Left lung (tissue), 10 donors: ENCODE results near the gene FOCAD. TPM values are rescaled to one million over a fixed set of nuclear protein-coding genes. Genes with fewer than 3 reads are reported as not detected.

Experiments used
- ATAC-seq: fragments of 200-7000 bp; cut with Tn5 transposase; one replicate; pipeline ENCODE4 v1.9.1; 2020; ENCODE audit warnings: moderate library complexity
- DNase-seq, 4 donors: peaks; one replicate each; pipeline ENCODE4 v3.0.0-alpha.2; 2013 to 2020
- H3K27ac ChIP-seq, 2 donors: fragments of 200-600 bp; sonication (generic) in 1 of 2; one replicate each; pipeline versions ENCODE4 v1.5.0 to v1.8.0; 2020 to 2021
- H3K27me3 ChIP-seq, 2 donors: fragments of 200-600 bp; sonication (generic) in 1 of 2; one replicate each; pipeline versions ENCODE4 v1.5.0 to v1.8.0; 2020 to 2021
- H3K36me3 ChIP-seq, 2 donors: fragments of 200-600 bp; sonication (generic) in 1 of 2; one replicate each; pipeline versions ENCODE4 v1.5.0 to v1.8.0; 2020 to 2021
- H3K4me1 ChIP-seq, 2 donors: fragments of 200-600 bp; one replicate each; pipeline ENCODE4 v1.8.0; 2021
- H3K4me3 ChIP-seq, 2 donors: fragments of 200-600 bp; sonication (generic) in 1 of 2; one replicate each; pipeline versions ENCODE4 v1.5.0 to v1.8.0; 2020 to 2021; ENCODE audit warnings: mild to moderate bottlenecking in 1 of 2
- H3K9me3 ChIP-seq, 2 donors: fragments of 200-600 bp; sonication (generic) in 1 of 2; one replicate each; pipeline versions ENCODE4 v1.5.0 to v1.8.0; 2020 to 2021
- intact Hi-C, 2 donors: fragments of 100-400 bp; cut with DNase I; formaldehyde crosslinking; loops; one replicate each; pipeline versions ENCODE4 v1.11.2 to v1.14.2; 2022
- polyA plus RNA-seq, 6 donors: library from polyadenylated mRNA; unstranded; fragments of 120-200 nt; gene quantifications; one replicate each; pipeline ENCODE4 v1.2.1, GENCODE V29; 2013; ENCODE audit not compliant: insufficient read length in 6 of 6
- total RNA-seq, 2 donors: library from RNA; stranded (reverse); fragmentation: NEBNext Ultra II Directional; extraction: Animal tissue kit (Norgen Biotek cat#: 25700); gene quantifications; one replicate each; pipeline ENCODE4 v1.2.1, GENCODE V29; 2021
- TF ChIP-seq, protein P1 (sequence below), 2 donors: fragments of 200-600 bp; sonication (generic) in 1 of 2; IDR thresholded peaks; one replicate each; pipeline versions ENCODE4 v1.5.0 to v1.8.0; 2021; ENCODE audit warnings: antibody characterized with exemption in 2 of 2
- donor health status: DM: no; HTN: yes; CAD: no.
- donor health status: DM: no; HTN: no; CAD: no.

Gene FOCAD
- total and polyA plus RNA-seq, 8 donors, result 23.6 to 43.1 (median 29.9) TPM

DNA sequence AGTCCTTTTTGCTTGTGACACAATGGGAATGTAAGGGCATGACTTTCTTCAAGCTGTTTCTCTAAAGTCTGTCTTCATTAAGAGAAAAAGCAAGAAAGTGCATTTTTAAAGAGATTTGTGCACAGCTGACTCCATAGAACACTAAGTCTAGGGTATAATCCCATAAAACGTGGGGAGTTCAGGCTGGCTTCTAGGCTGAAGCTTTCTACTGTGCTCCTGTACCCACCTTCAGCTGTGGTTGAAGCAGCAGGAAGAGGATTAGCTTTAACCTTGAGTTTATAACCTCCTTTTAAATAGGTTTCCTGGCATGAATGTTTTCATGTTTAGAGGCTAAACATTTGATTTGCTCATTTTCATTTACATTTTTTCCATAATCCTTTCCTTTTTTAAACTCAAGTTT is 220.9 kb downstream of the FOCAD start:
- Histone ChIP-seq H3K27ac (no peak overlapping the region), H3K36me3 (no peaks in the 10 kb centered on the region), H3K4me1 (no peaks in the 10 kb centered on the region), H3K27me3 (no peaks in the 10 kb centered on the region), H3K9me3 (no peaks in the 10 kb centered on the region), H3K4me3 (no peak overlapping the region)
- intact Hi-C loops, result no loop called here
- TF ChIP-seq, protein P1, sequence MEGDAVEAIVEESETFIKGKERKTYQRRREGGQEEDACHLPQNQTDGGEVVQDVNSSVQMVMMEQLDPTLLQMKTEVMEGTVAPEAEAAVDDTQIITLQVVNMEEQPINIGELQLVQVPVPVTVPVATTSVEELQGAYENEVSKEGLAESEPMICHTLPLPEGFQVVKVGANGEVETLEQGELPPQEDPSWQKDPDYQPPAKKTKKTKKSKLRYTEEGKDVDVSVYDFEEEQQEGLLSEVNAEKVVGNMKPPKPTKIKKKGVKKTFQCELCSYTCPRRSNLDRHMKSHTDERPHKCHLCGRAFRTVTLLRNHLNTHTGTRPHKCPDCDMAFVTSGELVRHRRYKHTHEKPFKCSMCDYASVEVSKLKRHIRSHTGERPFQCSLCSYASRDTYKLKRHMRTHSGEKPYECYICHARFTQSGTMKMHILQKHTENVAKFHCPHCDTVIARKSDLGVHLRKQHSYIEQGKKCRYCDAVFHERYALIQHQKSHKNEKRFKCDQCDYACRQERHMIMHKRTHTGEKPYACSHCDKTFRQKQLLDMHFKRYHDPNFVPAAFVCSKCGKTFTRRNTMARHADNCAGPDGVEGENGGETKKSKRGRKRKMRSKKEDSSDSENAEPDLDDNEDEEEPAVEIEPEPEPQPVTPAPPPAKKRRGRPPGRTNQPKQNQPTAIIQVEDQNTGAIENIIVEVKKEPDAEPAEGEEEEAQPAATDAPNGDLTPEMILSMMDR (IDR thresholded peaks at IDR 0.05), result no peak
- no peak for ATAC-seq
- DNase-seq, result no peak

DNA sequence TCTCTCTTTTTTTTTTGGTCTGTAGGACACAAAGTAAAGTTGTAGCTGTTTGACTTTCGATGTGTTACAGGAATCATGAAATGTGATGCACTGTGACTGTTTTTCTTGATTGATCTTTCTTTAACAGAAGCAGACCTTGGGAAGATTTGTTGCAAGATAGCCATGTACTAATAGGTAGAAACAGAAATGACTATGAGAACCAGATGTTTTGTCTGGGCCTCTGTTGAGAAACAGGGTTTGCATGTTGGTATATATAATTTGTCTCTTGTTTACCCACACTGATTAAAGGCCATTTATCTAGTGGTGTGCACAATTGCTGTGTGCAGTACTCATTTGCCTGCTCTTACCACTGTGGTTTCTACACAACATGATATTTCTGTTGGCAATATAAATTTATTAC is 222.3 kb downstream of the FOCAD start:
- H3K27ac ChIP-seq, result no peak overlapping the region
- ATAC-seq (no peak), DNase-seq (no peak)
- intact Hi-C loops, result no loop called here
- no peak overlapping the region for H3K4me3 ChIP-seq
- no peaks in the 10 kb centered on the region for H3K4me1 ChIP-seq
- no peaks in the 10 kb centered on the region for H3K27me3 ChIP-seq
- TF ChIP-seq, protein P1 (IDR thresholded peaks at IDR 0.05), result no peak
- no peaks in the 10 kb centered on the region for H3K9me3 ChIP-seq
- H3K36me3 ChIP-seq, result no peaks in the 10 kb centered on the region

- ATAC-seq (no peak), DNase-seq (no peak)
- intact Hi-C loops, result no loop called here
- TF ChIP-seq, protein P1 (IDR thresholded peaks at IDR 0.05), result no peak
- H3K36me3 ChIP-seq, result no peaks in the 10 kb centered on the region
- no peaks in the 10 kb centered on the region for H3K27me3 ChIP-seq
- no peak overlapping the region for H3K4me3 ChIP-seq
- no peaks in the 10 kb centered on the region for H3K4me1 ChIP-seq
- no peak overlapping the region for H3K27ac ChIP-seq
- H3K9me3 ChIP-seq, result no peaks in the 10 kb centered on the region
These were observed 224.4 kb downstream of the FOCAD start for GRCh38 chr9:20908461-20908860.

GRCh38 chr9:20914556-20914955 is 230.5 kb downstream of the FOCAD start:
- H3K27me3 ChIP-seq, result no peaks in the 10 kb centered on the region
- intact Hi-C loops, result no loop called here
- DNase-seq (no peak), ATAC-seq (no peak)
- no peaks in the 10 kb centered on the region for H3K9me3 ChIP-seq
- H3K27ac ChIP-seq, result no peak overlapping the region
- no peak overlapping the region for H3K4me3 ChIP-seq
- H3K36me3 ChIP-seq, result peaks cover 0 to 39% of the 10 kb centered on the region in 2 donors
- no peaks in the 10 kb centered on the region for H3K4me1 ChIP-seq
- TF ChIP-seq, protein P1 (IDR thresholded peaks at IDR 0.05), result no peak

DNA sequence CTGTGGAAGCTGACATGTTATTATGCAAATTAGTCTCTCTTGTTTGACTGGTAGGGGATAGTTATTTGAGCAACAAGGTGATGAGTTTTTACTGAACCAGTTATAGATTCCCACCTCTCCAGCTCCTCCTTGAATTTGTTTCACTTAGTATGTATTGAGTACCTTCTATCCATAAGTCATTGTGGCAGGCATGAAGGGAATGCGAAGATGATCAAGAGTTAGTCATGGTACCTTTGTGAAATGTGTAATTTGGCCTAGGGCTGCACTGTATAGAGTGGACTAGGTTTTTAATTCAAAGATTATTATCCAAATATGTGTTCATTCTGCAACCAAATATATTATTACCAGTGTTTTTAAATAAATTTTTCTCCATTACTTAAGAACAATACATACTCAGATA is 237.3 kb downstream of the FOCAD start:
- H3K4me1 ChIP-seq, result no peaks in the 10 kb centered on the region
- DNase-seq (no peak), ATAC-seq (no peak)
- TF ChIP-seq, protein P1 (IDR thresholded peaks at IDR 0.05), result no peak
- no peaks in the 10 kb centered on the region for H3K27me3 ChIP-seq
- intact Hi-C loops, result no loop called here
- H3K36me3 ChIP-seq, result peaks cover 0 to 28% of the 10 kb centered on the region in 2 donors
- H3K4me3 ChIP-seq, result no peak overlapping the region
- no peak overlapping the region for H3K27ac ChIP-seq
- H3K9me3 ChIP-seq, result no peaks in the 10 kb centered on the region
